Glomerular visceral epithelial cell (primary cell): Measurements from ENCODE around the gene TAS2R42.
A peak's percentile ranks its signal among the peaks of the same experiment; 100 is the strongest.

Source experiments
- DNase-seq: peaks from one replicate; pipeline ENCODE4 v3.0.0-alpha.2; 2016; ENCODE audit errors: extremely low spot score

Gene TAS2R42

GRCh38 chr12:11186837-11187236, at the start of gene TAS2R42:
TAS2R42 (minus strand) TSS chr12:11186937; CDS start chr12:11186937, 0 bp downstream.
- DNase-seq: no peak

- DNase-seq: no peak
Observed at GRCh38 chr12:11233532-11233931, 46.8 kb upstream of the TAS2R42 start.

- DNase-seq: peak; percentile 23
Observed at GRCh38 chr12:11228296-11228879, 41.7 kb upstream of the TAS2R42 start.

GRCh38 chr12:11227373-11227772, 40.6 kb upstream of the TAS2R42 start:
- DNase-seq: no peak

- no peak for DNase-seq
Observed at GRCh38 chr12:11209113-11209512, 22.4 kb upstream of the TAS2R42 start.

GRCh38 chr12:11204173-11204572, 17.4 kb upstream of the TAS2R42 start:
- no peak for DNase-seq

- no peak for DNase-seq
Observed at GRCh38 chr12:11202811-11203210, 16.1 kb upstream of the TAS2R42 start.

GRCh38 chr12:11183011-11183410, 3.7 kb downstream of the TAS2R42 start:
- no peak for DNase-seq

GRCh38 chr12:11182529-11182928, 4.2 kb downstream of the TAS2R42 start:
- no peak for DNase-seq

- no peak for DNase-seq
Observed at GRCh38 chr12:11178250-11178649, 8.5 kb downstream of the TAS2R42 start.

GRCh38 chr12:11174022-11174421, 12.7 kb downstream of the TAS2R42 start:
- no peak for DNase-seq

GRCh38 chr12:11171969-11172675, 14.6 kb downstream of the TAS2R42 start:
- peak; percentile 28 for DNase-seq

GRCh38 chr12:11171145-11171968, 15.4 kb downstream of the TAS2R42 start, which contains the start of gene SMIM10L1:
SMIM10L1 (plus strand) TSS chr12:11171194; CDS start chr12:11171357, 163 bp downstream.
- peak; percentile 91 for DNase-seq

GRCh38 chr12:11170810-11171144, 16.0 kb downstream of the TAS2R42 start:
- no peak for DNase-seq

GRCh38 chr12:11166300-11166699, 20.4 kb downstream of the TAS2R42 start:
- DNase-seq: no peak

- DNase-seq: no peak
Observed at GRCh38 chr12:11164384-11164783, 22.4 kb downstream of the TAS2R42 start.

- DNase-seq: no peak
Observed at GRCh38 chr12:11162502-11162901, 24.2 kb downstream of the TAS2R42 start.

GRCh38 chr12:11158885-11159444, 27.8 kb downstream of the TAS2R42 start:
- no peak for DNase-seq

- DNase-seq: no peak
Observed at GRCh38 chr12:11154400-11154925, 32.3 kb downstream of the TAS2R42 start.

- DNase-seq: no peak
Observed at GRCh38 chr12:11152725-11153124, 34.0 kb downstream of the TAS2R42 start.

- no peak for DNase-seq
Observed at GRCh38 chr12:11150832-11151231, 35.9 kb downstream of the TAS2R42 start.

- no peak for DNase-seq
Observed at GRCh38 chr12:11147420-11147819, 39.3 kb downstream of the TAS2R42 start.
